Inflammatory macrophage treated with lipopolysaccharide for 1 hour (primary cell): ENCODE results near the gene MEF2C.

Source experiments
- DNase-seq, 2 donors: peaks; one replicate each; pipeline ENCODE4 v3.0.0-alpha.2; 2020 to 2022

Gene MEF2C

DNA sequence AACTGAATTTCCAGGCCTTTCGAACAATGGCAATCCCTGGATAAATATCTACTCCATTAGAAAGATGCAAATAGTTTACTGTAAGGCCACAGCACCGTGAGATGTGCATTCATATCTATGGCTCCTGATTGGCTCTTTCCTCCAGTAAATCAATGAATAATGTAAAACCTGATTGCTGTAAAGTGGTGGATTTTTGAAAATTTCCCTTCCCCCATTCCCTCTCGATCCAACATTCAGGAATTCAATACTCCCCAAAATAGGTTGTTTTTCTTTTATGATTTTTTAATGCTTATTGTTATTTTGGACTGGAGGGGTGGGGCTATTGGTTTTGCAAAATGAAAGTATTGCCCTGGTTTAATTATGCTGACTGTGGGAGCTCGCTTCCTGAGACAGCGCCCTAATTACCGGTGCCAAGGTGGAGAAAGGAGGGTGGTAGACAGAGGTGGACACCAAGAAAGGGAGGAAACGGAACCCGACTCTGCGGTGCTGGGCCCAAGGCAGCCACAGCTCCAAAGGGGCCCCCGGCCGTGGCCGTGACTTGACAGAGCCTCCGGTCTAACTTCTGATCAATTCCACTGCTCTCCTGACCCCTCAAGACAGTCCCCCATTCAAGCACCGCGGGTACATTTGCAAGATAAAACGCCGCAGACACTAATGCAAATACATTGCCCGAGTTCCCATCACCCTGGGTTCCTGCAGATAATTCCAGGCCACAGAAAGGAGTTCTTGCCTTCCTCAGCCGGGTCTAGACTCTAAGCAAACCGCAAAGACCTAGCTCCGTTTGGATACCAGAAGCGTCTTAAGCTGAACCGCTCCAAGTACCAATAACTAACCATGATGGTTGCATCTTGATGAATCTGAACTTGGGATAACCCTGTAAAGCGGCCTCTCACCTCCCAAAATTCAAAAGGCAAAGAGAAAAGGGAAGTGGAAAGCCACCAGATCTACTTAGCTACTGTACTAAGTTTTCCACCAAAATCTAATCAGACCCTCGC lies 211.2 kb downstream of the MEF2C start:
- DNase-seq, result no peak

DNA sequence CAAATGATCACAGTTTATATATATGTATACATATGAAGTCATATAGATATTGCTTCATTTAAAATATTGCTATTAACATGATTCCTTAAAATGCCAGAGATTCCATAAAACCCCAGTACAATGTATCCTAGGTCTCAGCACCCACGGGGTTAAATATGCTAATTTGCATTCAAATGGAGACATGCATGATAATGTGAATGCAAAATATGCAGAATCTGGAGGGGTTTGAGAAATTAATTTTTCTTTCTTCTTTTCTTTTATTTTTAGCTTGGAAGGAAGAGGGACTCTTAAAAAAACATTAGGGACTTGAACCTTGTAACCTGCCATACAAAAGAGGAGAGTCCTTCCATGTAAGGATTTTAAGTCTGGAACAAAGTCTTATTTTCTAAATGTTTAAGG lies 211.9 kb downstream of the MEF2C start:
- no peak for DNase-seq

DNA sequence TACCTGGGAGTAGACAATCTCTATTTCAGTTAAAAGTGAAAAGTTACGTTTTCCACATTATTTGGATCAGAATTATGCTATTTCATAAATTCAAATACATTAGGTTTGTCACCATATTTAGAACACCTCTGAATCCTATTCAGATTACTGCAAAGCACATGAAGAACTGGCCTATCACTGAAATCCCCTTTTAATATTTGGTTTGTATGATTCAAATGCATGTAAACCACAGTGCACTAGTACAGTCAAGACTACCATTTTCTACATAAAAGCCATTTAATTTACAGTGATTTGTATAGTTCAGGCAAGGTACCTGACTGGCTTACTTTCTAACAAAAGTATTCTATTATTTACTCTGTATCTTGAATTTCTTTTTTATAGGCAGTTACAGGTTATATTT lies 212.5 kb downstream of the MEF2C start:
- no peak for DNase-seq

DNA sequence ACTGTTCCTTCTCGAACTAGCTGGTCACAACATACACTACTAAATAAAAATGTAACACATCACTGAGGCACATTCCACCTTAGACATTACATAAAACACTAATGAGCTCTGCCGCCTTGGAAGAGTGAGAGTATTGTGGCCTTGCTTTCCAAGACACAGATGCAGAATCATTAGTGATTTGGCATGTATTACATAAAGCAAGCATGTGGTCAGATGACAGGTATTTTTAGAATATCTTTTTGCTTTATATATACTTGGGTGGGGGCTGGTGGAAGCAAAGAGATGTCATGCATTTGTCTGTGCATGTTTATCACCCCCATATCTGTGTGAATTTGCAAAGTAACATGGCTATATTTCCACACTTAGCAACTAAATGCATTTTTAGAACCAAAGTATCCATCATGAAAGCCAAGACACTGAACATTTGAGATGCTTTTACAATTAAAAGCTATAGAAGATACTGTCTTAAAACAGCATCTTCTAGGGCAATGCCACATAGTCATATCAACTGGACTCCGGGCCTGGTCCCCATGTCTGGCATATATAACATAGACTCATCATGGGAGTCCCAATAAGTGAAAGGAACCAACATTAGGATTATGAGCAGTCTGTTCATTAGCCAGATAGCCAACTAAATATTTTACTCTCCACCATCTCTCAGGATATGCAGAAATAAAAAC lies 213.5 kb downstream of the MEF2C start:
- no peak for DNase-seq

DNA sequence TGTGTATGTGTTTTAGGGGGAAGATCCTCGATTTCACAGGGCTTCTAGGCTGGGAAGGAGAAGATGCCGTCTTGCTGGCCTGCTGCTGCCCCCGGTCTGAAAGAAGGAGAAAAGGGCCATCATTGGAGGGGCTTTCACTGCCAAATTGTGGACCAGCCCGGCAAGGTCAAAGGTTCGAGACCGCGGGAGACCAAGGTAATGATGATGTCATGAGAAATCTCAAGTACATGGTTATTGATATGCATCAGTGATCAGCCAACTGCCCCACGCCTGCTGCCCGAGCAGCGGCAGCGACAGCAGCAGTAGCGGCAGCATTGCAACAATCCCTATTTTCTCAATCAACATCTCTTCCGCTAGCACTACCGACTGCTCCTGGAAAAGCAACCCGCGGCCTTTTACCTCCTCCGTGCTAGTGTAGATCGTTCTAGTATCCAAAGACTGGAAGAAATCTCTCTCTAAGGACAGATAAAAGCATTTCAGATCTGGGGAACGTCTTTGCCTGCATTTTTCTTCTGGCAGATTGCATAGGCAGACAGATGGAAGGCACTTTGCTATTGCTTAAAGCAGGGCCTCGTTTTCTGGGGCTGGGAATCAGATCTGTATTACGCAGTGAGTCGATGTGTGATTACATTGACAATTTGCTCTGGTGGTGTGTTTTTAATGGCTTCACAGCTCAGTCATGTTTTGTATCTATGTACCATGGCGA lies 215.3 kb downstream of the MEF2C start:
- DNase-seq, result no peak
